HS-5 (cell line): Measurements from ENCODE around the gene NXNL1.
A peak's percentile ranks its signal among the peaks of the same experiment; 100 is the strongest.

Experiments
- DNase-seq: peaks from one replicate; pipeline ENCODE4 v3.0.0-alpha.2; 2012; ENCODE audit warnings: low read depth

The NXNL1 gene

DNA sequence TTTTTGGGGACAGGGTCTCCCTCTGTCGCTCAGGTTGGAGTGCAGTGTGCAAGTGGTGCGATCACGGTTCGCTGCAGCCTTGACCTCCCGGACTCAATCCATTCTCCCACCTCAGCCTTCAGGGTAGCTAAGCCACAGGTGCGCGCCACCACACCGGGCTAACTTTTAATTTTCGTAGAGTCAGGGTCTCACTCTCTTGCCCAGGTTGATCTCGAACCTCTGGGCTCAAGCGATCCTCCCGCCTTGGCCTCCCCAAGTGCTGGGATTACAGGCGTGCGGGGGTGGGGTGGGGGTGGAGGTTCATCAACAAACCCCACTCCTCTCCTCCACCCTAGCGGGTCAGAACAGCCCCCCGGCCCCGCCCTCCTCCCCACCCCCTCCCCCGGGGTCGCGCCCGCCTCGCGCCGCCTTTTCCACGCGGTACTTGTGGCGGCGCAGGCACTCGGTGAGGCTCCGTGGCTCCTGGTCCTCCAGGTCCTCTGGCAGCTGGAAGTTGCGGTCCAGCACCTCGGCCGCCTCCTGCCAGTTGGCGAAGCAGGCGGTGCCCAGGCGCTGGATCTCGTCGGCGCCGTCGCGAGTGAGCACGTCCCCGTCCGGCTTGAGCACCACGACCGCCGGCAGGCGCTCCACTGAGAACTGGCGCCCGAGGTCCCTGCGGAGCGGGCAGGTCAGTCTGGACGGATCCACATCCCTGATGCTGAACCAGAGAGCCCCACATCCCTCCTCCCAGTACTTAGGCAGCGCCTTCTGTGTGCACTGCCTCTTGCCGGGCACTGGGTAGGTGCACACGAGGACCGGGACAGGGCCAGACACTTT lies 5.2 kb downstream of the NXNL1 start:
- DNase-seq: no peak

DNA sequence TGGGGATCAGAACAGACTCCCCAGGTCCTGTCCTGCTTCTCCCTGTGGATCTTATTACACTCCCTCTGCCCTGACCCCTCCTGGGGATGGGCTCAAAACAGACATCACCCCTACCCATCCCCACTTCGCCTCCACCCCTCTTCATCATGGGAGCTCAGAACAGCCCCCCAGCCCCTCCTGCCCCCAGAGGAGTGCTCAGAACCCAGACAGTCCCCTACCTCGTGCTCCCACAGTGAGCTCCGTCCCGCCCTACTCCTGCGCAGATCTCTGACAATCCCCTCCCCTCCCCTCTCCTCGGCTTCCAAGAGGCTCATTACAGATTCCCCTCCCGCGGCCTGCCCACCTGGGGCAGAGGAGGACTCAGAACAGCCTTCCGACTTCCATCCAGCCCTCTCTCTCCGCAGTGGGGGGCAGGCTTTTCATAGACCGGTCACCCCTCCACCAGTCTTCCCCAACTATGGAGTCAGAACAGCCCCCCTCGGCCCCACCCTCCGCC lies 6.1 kb downstream of the NXNL1 start:
- no peak for DNase-seq

DNA sequence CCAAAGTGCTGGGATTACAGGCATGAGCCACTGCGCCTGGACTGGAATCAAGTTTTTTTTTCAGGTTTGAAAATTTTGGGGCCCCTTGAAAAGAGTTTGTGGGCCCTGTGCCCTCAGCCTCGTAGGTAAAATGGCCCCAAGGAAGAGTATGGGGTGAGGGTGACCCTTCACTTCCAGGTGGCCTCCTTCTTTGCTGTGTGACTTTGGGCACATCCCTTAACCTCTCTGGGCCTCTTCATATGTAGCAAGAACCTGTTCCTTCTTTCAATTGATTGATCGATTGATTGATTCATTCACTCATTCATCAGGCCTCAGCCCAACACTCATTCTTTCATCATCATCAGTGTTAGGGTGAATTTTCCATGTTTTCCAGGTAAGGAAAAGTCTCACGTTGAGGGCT lies 8.9 kb downstream of the NXNL1 start:
- no peak for DNase-seq

DNA sequence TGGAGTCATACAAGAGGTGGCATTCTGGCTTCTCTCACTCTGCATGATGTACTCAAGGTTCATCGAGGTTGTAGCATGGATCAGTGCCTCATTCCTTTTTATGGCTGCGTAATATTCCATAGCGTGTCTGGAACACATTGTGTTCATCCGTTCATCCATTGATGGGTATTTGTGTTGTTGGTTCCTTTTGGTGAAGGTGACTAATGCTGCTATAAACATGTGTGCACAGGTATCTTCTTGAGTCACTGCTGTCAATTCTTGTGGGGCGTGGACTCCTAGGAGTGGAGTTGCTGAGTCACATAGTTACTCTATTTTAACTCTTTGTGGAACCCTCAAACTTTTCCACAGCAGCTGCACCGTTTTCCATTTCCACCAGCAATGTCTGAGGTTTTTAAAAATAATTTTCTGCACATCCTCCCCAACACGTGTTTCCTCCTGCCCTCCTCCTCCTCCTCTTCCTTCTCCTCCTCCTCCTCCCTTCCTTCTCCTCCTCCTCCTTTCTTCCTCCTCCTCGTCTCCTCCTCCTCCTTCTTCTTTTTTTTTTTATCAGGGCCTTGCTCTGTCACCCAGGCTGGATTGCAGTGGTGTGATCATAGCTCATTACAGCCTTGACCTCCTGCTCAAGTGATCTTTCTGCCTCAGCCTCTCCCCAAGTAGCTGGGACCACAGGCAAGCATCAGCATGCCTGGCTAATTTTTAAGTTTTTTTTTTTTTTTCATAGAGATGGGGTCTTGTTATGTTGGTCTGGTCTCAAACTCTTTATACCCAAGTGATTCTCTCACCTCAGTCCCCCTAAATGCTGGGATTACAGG lies 10.3 kb downstream of the NXNL1 start:
- no peak for DNase-seq

DNA sequence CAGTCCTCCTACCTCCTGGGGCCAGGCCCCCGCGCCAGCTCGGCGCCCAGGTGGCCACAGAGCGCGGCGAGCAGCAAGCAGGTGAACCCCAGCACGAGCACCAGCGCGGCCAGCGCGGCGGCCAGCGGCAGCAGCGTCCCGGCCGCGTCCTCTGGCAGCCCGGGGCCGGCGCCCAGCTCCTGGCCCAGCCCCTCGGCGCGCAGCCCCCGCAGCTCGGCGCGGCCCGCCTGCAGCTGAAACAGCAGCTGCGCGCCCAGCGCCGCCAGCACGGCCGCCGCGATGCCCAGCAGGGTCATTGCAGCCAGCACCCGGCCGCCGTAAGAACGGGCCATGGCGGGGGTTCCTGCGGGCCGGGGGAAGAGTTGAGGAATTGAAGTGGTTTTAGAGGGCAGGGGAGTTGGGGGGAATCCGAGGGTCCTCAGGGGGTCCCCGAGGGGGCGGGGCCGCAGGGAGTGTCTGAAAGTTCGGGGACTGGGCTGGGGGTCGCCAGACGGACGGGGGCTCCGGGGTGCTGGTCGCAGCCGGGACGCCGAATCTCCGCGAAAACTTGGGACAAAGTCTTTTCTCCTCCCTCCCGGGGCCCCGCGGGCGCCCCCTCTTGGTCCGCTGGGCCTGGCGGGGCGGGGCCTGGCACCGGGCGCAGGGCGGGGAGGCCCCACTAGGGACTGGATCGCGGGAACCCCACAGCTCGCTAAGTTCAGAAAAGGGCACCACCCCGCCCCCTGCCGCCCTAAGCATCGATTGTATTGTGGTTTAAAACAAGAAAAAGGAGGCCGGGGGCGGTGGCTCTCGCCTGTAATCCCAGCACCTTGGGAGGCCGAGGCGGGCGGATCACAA lies 12.4 kb downstream of the NXNL1 start, which contains the start of gene TMEM221:
Gene TMEM221, minus strand, starts transcription at position 538 of the 837 bp plus-strand sequence. Its CDS starts 206 bp downstream, at position 332.
- no peak for DNase-seq

DNA sequence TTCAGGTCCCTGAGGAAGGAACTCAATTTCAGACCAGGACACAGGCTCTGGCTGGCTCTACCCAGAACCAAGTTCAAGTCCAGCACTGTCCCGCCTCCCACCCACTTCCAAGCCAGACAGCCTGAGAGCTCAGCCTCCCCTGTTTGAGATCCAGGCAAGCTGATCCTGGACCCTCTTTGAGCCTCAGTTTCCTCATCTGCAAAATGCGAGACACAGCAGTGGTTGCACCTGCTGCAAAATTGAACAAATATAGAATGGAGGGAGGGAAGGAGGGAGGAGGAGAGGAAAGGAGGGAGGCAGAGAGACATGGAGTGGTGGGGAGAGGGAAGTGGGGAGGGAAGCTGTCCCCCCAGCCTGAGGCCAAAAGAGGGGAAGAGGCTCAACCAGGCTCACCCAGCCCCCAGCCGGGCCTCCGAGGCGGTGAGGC lies 13.0 kb downstream of the NXNL1 start:
- no peak for DNase-seq

DNA sequence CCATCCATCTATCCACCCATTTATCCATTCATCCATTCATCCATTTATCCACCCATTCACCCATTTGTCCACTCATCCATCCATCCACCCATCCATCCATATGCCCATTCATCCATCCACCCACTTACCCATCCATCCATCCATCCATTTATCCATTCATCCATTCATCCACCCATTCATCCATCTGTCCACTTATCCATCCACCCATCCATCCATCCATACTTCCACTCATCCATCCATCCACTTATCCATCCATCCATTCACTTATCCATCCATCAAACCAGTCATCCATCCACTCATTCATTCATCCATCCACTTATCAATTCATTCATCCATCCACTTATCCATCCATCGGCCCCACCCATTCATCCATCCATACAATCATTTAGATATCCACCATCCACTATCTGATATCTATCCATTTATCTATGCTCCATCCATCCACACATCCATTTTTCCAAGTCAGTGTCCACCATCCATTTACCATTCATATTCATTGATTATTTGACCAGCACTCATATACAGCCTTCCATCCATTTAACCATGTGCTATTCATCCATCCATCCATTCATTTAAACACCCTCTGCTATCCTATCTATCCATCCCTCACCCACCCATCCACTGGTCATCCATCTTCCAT lies 15.1 kb downstream of the NXNL1 start:
- DNase-seq: no peak

DNA sequence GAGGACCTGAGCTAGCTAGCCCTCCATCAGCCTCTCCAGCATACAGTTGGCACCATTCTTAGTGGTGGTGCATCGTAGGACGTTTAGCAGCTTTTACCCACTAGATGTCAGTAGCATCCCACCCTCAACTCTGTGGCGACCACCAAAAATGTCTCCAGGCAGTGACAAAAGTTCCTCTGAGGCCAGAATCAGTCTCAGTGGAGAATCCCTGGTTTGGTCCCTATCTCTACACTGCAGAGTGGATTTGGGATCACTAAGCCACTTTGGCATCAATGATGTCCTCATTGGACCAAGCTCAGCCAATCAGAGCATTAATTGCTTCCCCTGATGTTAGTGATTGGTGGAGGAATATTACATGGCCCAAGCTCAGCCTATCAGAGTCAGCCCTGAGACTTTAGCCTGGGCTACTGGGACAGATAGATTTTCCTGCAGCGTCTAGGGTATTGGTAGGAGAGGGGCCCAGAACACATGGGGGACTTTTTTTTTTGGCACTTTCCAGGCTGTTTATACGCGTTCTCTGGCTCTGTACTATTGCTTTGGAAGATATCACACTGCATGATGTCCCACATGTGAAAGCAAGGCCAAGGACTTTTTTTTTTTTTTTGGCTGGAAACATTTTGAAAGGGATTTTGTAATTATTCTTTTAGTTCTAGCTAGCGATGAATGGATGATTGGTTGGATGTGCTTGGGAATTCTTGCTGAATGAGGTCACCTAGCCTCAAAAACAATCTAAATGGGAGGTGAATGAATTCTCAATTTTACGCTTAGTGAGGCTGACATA lies 19.3 kb downstream of the NXNL1 start:
- DNase-seq: no peak

DNA sequence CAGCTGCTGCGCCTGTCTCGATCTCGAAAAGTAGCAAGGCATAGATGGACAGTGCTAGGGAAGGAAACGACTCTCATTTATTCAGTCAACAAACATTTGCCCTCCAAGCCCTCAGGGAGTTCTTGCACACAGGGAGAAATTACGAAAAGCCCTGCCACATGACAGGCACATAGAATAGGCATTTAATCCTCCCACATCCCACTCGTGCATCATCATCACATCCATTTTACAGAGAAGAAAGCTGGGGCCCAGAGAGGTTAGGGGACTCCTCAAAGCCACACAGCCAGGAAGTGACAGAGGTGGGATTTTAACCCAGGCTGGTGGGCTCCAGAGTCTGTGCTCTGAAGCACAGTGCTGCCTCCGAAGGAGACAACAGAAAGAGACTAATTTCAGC lies 23.9 kb downstream of the NXNL1 start:
- DNase-seq: no peak

DNA sequence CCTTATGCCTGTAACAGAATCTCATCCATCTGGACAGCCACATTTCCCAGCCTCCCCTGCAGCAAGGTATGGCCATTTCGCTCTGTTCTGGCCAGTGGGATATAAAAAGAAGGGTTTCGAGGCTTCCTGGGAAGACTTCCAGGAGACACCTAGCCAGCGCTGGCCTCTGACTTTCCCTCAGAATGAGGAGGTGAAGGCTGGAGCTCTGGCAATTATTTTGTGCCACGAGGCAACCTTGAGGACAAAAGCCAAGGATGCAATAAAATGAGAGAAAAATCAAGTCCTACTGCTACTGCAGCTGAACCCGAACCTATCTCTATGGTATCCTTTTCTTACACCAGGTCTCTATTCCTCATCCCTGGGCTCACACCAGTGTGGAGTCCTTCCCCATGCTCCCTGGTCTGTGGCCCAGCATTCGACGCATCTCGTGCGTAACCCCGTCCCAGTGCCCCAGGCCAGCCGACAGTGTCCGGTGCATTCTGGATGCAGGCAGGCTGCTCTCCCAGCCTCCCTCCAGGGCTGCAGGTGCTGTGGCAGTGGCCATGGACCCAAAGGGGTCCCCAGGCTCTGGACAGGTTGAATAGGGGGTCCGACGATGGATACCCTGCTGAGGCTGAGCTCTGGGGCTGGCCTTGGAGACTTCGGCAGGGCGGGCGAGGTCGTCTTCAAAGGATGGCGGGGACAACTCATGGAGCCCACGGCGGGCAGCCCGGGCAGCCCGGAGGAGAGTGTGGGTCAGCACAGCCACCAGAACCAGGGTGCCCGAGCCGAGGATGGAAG lies 24.4 kb downstream of the NXNL1 start:
- DNase-seq: no peak

DNA sequence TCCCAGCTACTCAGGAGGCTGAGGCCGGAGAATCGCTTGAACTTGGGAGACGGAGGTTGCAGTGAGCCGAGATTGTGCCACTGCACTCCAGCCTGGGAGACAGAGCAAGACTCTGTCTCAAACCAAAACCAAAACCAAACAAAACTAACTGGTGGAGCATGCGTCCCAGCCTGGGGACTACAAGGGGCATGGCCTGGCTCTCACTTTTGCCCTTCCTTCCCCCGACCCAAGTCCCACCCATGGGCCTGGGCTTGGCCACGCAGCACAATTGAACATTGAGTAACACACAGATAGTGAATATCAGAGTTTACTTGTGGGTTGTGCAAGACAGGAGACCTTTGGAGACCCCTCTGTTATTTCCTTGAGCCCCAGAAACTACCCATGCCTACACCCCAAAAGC lies 25.5 kb downstream of the NXNL1 start:
- DNase-seq: no peak

DNA sequence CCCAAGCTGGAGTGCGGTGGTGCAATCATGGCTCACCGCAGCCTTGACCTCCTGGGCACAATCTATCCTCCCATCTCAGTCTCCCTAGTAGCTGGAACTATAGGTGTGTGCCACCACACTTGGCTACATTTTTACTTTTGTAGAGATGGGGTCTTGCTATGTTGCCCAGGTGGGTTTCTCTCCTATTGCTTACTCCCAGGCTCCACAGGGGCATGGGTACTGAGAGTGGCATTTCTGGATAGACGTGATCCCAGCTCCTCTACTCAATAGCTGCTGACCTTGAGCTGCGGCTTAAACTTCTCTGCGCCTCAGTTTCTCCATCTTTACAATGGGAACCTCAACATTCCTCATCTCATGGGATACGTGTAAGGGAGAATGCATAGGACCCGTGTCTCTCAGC lies 29.3 kb downstream of the NXNL1 start:
- no peak for DNase-seq

DNA sequence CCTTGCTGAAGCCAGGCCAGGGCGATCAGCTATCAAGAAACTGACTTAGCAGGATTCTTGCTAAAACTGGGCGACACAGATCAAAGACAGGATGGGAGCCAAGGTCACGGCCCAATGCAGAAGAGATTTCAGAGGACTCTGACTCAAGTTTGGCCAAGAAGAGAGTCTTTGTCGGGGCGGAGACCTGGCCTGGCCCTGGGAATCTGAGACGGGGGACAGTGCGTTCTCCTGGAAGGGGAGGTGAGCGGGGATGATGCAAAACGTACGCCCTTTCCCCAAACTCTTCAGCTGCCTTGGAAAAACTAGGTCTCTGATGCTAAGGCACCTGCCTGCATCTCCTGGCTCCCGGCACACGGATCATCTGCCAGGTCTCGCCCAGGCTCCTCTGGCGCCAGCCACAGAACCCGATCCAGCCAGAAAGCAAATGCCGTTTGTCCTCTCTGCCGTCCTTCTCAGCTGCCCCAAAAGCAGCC lies 31.0 kb downstream of the NXNL1 start:
- no peak for DNase-seq

DNA sequence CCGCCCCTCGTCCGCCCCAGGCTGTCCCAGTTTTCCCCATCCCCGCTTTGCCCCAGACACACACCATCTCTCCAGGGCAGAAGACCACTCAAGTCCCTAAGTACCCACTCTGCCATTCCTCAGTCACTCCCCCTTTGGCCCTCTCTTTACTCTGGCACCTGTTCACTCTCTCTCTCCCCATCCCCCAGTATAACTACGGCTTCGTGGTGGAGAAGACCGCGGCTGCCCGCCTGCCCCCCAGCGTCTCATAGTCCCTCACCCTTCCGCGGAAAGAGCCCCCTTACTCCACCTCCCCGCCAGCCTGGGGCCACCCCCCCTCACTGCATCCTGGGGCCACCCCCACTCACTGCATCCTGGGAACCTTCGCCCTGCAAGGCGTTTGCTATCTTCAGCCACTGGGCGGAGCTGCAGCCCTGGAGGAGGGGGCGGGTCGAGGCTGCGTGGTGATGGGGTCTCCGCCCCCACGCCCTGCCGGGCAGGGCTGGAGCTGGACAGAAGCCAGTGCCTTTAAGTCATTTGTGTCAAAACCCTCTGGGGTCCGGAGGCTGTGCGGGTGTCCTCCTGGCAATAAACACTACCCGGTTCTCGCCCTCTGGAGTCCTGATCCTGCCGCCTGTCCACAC lies 35.9 kb downstream of the NXNL1 start:
- DNase-seq: no peak

DNA sequence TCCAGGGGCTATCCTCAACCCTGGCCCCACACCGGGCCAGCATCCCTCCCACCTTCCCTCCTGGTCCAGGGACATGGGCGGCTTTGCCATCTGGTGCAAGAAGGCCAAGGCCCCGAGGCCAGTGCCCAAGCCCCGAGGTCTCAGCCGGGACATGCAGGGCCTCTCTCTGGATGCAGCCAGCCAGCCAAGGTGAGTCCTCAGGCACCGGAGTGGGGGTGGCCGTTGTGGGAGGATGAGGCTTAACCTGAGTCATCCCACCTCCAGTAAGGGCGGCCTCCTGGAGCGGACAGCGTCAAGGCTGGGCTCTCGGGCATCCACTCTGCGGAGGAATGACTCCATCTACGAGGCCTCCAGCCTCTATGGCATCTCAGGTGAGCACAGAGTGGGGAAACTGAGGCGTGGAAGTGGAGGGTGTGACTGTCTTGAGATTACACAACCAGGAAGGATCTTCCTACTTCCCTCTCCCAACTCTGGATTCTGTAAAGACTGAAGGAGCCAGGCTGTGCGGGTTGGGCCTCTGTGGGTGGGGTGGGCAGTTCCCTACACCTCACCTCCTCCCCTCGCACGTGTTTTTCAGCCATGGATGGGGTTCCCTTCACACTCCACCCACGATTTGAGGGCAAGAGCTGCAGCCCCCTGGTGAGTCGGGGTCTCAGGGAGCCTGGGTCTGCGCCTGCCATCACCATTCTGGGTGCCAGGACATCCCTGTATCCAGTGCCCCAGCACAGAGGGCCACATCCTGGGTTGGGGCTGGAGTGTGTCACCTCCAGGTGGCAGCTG lies 37.1 kb downstream of the NXNL1 start:
- DNase-seq: no peak

DNA sequence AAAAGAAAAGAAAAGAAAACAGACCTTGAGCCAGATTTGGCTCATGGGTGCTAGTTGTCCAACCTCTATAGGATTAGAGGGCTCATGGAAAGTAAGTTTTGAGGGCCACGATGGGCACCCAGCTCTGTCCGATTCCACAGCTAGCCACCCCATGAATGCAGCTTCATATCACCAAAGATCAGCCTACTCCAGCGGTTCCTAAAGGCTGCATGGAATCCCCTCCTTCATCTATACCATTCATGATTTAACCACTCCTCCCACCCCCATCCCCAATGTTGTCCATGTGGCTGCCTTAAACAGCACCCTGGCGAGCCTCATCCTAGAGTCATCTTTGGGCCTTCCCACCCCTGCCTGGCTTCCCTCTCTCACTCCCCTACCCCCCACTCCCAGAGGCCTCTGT lies 38.8 kb downstream of the NXNL1 start:
- no peak for DNase-seq

DNA sequence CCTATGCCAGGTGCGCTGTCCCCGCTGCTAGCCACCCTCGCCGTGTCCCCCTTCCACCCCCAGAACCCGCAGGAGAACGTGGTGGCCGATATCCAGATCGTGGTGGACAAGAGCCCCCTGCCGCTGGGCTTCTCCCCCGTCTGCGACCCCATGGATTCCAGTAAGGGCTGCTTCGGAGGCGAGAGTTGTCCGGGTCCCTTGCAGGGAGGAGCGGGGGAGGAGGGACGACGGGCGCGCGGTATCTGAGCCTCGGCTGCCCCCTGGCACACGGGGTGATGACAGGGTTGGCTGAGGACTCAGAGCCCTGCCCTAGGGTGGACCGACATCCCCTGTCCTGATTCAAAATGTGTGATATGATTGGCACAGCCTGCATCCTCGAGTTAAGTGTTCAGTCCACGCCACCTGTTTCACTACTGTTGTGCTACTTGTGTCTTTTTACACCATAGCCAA lies 40.2 kb downstream of the NXNL1 start:
- no peak for DNase-seq

DNA sequence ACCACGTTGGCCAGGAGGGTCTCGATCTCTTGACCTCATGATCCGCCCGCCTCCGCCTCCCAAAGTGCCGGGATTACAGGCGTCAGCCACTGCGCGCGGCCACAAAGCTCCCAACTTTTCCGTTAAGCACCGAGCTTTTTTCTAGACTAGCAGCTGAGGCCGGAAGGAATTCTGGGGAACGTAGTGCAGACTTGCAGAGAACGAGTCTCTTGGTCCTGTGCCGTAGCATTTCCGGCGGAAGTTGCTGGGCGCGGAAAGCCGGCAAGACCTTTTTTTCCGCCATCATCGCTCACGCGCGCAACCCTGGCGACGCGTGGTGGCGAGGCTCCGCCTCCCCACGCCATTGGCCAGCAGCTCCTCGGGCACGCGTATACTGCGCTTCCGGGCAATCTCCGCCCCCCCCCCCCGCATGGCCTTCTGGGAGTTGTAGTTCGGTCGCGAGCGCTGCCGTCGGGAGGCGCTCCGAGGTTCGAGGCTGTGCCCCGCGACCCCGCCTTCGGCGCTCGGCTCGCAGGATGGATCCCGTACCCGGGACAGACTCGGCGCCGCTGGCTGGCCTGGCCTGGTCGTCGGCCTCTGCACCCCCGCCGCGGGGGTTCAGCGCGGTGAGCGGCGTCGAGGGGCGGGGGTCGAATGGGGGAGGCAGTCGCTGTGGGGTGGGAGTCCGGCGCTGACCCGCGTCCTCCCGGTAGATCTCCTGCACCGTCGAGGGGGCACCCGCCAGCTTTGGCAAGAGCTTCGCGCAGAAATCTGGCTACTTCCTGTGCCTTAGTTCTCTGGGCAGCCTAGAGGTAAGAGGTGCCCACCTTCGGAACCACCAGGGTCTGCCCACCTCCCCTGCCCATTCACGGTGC lies 40.9 kb downstream of the NXNL1 start, which contains the start of gene MVB12A:
Gene MVB12A, plus strand, starts transcription at position 427 of the 854 bp plus-strand sequence. Its CDS starts 89 bp downstream, at position 516.
- peak; percentile 94 for DNase-seq
